Stimulated activated CD4-positive, alpha-beta T cell treated with anti-CD3 and anti-CD28 coated beads, Interleukin-1b, Interleukin-23, amount 100 ng/mL, for 48 hours (primary cell): ENCODE measurements around the gene EDNRB.
"Not testable (repeated sequence)": the region's sequence is repeated elsewhere in the genome, so short reads cannot be mapped to it uniquely, and the experiment has no call there.

ENCODE experiments used
- DNase-seq: peaks from one replicate; pipeline ENCODE4 v3.0.0-alpha.2; 2020

The EDNRB gene

DNA sequence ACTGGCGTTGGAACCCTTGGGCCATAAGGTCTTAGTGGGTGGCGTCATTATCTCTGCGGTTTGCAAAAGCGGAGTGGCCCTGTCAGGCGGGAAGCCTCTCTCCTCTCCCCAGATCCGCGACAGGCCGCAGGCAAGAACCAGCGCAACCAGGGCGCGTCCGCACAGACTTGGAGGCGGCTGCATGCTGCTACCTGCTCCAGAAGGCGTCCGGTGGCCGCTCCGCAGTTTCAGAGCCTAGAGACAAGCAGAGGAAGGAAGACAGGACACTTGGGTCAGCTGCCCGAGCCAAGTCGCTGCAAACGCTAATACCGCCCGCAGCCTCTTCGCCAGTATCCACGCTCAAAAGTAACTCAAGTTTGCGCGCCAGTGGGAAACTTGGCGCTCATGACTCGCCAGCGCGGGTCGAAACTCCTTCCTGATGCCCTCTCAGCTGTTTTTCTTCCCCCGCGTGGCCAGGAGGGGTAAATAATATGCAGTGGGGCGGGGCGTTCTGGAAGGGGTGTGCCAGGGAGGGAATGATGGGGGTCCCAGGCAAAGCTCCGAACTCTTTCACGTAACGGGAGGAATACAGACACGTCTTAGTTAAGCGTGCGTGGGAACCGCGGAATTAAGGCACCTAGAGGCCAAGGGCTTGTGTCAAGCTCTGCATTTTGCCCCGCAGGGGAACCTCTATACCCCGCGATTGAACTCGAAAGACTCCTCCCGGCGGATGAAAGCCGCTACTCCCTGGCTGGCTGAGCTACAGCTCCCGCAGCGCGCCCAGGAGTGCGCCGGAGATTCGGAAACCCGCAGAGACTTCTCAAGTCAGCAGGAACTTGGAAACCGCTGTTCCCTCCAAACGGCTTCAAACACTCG lies at the start of gene EDNRB:
TSS of gene EDNRB (minus strand) at position 441 of the 855 bp plus-strand sequence. CDS start at position 183, 258 bp downstream.
- DNase-seq = no peak

DNA sequence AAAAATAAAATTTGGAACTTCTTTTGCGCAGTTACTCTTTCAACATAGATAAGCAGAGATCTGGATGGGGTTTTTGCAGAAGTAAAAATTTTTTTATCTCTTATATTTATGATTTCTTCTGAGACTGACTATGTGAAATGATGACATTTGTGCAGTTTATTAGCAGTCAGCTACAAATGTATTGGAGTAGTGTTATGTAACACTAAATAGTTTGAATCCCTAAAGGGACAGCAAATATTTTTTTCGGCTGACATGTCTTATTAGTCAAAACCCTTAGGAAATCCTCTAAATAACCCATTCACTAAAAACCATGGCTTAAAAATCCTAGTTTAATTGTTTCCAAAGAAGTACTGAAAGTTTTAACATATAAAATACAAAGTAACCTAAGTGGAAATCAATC lies 48.0 kb upstream of the EDNRB start:
- DNase-seq = no peak

DNA sequence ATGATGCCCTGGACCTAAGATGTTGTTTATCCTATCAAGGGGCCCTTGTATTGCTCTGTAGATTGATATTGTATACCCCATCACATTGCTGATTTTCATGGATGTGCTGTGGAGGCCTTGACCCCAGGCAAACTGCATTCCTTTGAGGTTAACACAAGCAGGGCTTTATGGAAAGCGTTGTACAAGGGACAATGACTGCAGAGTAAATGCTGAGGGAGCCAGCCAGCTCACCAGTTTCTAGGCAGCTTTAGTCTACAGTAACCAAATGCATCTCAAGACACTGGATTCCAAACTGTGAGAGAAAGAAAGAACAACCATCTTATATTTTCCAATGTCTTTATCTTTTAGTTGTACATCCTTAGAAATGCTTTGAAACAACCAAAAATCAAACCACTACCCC lies 34.1 kb upstream of the EDNRB start:
- DNase-seq = no peak

DNA sequence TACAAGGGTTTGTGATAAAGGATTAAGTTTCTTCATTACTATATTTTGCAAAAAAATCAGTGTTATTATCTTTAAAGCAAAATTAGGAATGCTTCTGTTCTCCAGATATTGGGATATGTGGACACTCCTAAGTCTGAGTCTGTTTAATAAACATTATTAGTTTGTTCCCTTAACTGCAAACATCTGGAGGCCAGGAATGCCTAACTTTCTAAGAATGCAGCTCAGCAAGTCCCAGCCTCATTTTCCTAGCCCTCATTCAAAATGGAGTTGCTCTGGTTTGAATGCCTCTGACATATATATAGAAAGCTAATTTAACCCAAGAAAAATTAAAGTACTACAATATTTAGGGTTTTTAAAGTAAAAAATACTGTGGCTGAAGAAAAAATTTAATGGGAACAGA lies 33.6 kb upstream of the EDNRB start:
- no peak for DNase-seq

DNA sequence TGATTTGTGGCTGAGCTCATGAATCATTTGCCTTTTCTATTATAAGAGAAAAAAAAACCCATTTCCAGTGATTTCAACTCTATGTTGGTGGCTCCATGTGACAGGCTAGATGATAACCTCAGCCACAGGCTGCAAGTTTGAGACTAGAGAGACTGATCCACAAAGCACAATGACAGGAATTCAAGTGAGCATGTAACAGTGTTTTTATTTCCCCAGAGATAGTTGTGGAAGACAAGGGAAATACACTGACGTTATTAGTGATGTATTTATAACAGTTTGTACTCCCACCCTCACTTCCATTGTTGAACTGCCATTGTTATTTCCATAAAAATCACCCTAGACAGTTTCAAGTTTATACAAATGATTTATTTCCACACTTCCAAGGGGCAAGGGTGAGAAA lies 27.9 kb upstream of the EDNRB start:
- DNase-seq = no peak

DNA sequence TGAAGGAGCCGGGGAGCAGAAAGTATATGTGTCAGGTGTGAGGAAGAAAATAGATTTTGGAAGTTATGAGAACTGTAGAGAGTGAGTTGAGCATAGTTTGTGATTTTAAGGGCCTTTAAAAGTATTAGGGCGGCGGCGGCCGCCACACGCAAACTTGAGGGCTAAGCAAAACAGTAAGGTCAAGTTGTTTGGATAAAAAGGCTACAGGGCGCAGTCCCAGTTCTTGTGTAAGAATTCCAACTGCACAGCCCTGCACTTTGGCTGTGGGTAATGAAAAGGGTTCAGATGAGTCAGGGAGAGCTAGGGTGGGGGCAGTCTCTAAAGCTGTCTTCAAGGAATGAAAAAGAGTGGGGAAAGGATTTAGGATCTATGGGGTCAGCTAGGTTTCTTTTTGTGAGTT lies 16.4 kb upstream of the EDNRB start:
- DNase-seq = not testable (repeated sequence)

DNA sequence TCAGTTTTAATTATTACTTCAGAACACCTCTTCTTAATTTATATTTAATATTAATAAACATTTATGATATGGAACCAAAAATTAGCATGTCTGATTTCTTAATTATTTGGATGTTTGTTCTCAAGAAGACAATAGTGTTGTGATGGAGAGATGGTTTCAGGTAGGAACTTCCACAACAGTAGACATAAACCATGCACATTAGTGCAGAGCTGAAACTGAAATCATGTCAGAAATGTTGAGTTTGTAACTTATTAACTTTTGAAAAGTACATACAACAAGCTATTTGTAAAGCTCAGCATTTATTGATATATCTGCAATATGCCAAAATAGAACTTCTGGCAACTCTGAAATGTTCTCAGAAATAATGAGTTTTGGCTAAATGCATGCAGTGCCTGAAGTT lies 11.8 kb upstream of the EDNRB start:
- DNase-seq = no peak

DNA sequence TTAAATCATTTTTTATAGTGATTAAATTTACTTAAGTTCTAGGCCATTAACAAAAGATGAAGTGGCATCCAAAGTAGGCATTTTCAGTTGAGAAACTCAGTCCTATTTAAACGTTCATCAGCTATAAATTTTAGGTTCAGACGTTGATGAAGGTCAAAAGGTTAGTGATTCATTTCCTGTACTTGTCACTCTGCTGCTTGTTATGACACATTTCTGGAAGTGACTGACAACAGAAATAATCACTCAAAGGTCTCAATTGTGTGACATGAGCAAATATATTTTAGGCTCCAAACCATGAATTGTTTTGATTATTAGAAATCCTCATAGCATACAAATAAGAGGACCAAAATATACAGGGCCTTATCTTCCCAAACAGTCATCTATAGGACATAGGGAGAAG lies 10.3 kb upstream of the EDNRB start:
- DNase-seq = no peak

DNA sequence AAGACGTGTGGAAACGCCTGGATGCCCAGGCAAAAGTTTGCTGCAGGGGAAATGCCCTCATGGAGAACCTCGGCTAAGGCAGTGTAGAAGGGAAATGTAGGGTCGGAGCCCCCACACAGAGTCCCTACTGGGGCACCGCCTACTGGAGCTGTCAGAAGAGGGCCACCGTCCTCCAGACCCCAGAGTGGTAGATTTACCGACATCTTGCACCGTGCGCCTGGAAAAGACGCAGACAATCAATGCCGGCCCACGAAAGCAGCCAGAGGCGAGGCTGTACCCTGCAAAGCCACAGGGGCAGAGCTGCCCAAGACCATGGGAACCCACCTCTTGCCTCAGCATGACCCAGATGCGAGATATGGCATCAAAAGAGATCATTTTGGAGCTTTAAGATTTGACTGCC lies 7.0 kb upstream of the EDNRB start:
- DNase-seq = no peak

DNA sequence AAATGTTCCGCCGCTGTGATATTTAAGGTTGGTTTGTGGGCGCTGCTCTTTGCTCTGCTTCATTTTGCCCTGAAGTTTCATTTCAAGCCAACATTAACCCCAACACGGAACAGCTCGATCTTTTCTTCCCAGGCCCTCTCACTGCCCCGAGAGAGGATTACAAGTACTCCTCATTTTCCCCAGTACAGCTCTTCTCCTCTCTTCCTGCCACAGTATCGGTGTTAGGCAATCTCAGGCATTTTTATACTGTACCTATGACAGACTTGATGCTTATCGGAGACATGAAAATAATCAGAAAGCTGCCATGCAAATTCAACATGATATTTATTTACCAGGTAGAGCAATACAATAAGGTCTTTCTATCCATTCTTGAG lies 1.3 kb upstream of the EDNRB start:
- no peak for DNase-seq

DNA sequence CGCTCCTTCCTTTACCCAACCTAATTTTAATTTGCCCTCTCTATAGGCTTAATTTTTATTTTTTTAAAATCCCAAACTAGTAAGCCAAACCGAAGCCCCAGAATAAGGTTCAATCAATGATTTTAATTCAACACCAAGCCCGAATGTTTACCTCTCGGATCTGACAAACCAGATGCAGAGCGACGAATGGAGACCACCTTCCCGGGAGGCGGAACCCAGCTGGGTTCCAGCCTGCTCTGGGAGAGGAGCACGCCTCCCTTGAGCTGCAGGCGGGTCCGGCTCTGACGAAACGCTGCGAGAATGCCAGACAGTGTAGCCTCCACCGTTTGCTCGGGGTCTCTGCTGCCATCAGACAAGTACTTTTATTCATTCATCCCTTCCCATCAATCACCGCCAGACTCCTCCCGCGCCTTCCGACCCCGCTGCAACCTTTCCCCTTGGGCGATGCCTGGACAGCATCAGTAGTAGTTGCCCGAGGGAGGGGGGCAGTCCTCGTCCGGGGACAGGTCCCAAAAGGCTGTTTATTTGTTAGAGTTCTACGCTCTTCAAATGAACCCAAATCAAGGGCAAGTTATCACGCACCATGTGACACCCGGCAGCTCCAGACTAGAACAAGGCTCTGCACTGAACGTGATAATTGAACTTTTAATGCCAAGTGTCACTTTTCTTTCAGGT lies 752 bp upstream of the EDNRB start:
- DNase-seq = no peak

DNA sequence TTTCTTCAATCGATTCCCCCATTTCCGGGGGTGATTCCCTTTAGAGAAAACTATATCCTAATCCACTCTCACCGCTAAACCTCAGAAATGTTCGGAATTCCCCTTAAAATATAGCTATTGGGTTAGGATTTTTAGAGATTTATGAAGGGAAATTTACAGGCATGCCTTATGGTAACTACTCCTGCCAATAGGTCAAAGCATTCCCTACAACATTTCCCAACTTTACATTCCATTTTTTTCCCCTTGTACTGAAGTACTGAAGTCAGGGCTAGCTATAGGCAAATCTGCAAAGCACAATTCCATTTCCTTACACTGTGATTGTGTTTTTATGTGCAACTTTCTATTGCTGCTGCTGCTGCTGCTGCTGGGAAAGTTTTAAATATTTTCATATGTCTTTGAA lies 2.1 kb downstream of the EDNRB start:
- no peak for DNase-seq

DNA sequence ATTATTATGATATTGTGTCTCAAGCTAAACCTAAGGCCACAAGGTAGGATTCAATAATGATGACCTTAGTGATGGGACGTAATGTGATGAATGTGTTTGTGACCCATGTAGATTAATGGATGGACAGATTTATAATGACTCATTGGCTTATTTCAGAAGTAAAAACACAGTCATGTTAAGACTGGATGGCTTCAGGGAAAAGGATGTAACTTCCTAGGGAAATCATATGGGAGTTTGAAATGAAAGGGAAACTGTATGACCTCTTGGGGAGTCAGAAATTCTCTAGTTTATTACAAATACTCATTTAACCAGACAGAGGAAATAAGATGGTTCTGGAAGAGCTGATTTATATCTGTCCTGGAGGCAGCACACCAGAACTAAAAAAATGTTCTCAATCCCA lies 2.9 kb downstream of the EDNRB start:
- no peak for DNase-seq

DNA sequence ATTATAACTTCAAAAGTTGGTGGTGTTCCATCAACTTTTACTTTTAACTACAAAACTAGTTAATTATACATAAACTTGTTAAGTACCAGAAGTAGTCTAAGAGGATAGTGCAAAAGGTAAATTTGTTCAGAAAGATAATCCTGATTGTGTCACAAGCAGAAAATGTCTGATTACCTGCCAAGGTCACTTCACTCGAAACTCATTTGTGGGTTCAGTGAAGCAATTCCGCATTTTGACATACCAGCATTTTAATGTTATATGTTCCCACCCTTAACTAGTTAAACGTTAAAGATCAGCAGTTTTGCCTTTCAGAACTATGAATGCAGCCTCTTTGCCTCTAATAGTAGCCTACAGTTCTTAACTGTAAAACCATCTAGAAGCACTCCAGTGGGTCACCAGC lies 5.6 kb downstream of the EDNRB start:
- no peak for DNase-seq

DNA sequence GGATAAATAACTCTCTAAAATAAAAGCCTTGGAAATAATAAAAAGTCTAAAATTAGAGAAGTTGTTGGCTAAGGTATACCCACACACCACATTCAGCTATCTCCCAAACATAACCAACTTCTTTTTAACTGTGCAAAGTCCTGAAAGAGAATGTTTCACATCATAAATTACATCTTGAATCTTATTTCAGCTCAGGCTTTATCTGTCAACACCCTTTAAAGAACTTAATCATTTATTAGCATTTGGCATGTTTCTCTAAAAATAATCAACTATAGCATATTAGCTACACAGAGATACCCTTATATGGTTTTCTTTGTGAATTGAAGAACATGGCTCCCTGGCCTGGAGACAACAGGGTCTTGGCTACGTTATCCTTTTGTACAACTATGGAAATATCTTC lies 6.9 kb downstream of the EDNRB start:
- no peak for DNase-seq

DNA sequence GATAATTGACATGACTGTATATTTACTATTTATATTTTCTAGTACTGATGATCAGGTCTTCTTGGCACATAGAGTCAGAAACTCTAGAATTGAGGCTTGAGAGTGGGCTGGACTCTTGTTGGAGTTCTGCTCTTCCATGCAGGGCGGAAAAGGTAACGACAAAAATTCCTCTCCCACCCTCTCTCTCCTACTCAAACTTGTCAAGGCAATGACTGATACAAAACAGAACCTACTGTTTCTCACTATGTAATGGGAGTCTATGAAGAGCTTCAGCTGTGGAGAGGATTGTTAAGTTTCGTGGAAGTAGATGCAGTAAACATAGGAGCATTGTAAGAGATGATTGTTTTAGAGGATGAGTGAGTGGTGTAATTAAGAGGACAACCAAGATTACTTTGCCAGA lies 8.8 kb downstream of the EDNRB start:
- DNase-seq = no peak

DNA sequence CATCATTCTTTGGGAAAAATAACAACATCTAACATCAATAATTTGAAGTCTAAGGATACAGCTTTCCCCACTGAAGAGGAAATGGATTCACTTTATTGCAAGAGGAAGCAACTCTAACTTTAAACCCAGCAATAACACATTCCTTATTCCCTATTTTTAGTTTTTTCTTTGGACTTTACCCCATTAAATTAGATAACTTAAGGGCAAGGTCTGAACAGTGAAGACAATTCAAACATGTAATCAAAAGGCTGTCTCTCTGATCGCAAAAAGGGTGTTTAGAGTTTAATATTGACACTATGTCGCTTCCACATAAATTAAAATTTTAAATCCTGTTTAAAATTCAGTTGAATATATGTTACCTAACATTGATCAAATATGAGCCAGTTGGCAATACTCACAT lies 10.1 kb downstream of the EDNRB start:
- DNase-seq = no peak

DNA sequence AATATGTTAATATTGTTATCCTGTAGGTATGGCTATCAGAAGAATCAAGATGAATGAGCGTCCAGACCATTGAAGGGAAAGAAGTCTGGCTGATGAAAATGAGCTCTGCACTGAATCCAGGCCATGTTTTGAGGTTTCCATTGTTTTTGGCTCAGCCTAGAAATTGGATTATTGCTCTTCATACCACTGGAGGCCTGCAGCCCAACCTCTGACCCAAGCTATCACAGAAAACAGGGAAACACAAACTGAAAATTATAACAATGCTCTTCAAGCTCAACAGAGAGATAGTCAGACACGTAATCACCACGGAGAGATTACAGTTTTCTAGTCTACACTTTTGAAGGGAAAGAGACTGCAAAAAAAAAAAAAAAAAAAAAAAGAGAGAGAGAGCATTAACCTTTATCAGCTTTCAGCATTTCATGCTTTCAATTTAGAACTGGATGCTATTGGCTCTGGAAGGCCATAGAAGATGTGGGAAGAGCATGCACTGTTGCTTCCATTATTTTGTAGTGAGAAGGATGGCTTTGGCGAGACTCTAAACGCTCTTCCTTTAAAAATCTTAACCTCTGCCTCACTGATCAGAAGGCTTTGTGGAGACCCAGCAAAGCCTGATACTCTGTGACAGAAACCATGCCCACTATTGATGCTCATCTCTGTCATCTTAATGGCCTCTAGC lies 10.8 kb downstream of the EDNRB start:
- DNase-seq = no peak

DNA sequence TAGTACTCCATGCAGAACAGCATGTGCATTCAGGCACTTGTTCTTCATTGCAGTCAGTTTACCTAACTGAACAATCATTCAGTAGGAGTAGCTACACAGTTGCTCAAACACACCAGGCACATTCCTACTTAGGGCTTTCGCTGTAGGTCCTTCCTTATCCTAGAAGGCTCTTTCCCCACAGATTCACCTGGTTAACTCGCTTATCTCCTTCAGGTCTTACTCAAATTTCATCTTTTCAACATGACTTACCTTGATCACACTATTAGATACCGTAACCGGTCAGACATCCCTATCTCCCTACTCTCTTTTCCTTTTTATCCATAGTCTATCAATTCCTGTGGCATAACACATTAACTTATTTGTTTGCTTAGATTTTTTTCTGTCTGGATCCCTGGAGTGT lies 14.6 kb downstream of the EDNRB start:
- no peak for DNase-seq

DNA sequence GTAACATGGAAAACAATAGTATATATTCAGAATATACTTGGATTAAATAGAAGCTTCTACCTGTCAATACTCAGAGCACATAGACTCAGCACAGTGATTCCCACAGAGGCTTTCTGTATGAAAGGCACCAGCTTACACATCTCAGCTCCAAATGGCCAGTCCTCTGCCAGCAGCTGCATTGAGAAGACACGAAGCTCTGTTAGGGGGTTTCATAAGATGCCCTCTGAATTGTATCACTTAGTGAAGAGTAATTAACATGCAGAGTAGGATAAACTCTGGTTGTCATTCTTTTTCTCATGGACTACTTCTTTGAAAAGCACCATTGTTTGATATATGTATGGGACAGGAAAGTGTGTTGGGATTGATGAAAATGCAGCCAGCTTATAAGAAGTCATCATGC lies 15.2 kb downstream of the EDNRB start:
- DNase-seq = no peak

DNA sequence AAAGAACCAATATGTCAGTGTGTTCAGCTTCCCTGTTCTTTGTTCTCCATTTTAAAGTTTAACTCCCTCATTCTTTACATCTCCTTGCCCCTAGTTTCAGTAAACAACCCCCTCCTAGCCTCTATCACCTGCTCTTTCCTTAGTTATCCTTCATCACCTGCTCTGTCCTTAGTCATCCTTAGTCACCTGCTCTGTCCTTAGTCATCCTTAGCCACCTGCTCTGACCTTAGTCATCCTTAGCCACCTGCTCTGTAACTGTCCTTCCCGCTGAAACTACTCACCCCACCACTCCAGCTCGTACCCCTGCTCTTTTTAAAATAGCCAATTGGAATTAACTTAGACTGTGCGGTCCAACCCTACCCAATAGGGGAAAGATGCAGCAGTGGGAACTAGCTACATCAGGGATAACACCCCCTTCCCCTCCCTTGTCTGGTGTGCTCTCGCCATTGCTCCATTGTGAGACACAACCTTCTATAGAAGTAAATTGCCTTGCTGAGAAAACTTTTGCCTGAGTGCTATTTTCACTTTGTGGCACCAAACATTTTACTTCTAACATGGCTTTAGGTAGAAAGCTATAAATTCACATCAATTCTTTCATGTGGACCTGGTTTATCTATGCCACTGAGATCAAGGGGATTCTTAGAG lies 16.2 kb downstream of the EDNRB start:
- DNase-seq = no peak

DNA sequence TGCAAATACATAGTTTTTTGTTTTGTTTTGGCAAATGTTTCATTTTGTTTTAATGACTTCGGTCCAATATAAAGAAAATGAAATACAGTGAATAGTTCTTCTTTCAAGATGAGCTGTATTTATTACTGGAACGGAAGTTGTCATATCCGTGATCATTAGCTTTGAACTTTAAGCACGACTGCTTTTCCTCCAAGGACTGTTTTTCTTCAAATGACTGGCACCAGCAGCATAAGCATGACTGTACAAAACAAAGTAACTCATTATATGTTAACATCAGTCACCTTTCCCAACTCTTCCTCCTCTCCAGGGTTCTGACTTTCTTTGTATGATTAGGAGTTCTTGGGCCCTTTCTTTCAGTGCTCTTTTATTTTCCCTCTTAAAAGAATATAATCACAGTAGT lies 20.5 kb downstream of the EDNRB start:
- DNase-seq = no peak

DNA sequence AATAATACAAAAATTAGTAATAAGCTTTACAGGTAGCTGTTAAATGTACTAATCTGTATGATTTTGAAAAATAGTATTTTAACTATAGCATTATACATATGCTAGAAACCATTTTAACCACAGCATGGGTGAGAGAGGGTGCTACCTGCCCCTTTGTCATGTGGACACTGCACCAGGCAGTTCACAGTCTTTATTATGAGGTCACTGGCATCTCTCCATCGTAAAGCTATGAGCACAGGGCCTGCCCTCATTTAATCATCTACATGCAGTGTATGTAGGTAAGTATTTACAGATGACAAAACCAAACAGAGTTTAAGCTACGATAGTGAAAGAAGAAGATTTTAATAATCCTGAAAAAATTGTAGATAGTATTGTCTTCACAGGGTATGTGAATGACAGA lies 21.7 kb downstream of the EDNRB start:
- DNase-seq = no peak

DNA sequence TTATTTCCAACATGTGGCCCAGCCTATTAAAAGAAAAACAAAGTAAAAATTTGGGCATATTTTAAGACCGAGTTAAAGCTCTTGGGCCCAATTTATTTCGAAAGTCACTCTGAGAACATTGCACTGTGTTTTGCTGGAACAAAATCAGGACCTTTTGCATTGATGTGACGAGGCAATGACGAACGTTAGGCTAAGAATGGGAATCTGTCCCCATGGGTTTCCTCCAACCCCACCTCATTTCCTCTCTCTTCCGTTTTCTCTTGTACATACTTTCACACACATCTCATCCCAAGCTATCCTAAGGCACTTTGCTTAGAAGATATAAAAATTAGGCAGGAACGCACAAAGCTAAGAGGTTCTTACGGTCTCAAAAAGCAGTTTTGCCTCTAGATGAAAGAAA lies 22.1 kb downstream of the EDNRB start:
- no peak for DNase-seq
